MCF 10A (cell line): ENCODE data around the gene MAST2. TPM values are rescaled to one million over a fixed set of nuclear protein-coding genes. Genes with fewer than 3 reads are reported as not detected.

Experiments
- BruUV-seq: library from RNA; stranded (reverse); fragments of 400-500 nt; replicated peaks from 2 replicates; lab custom pipeline; 2021; lab: Mats Ljungman, UMichigan
- CTCF ChIA-PET: fragments of 300-600 bp; sonication (Branson Sonifier 250); formaldehyde crosslinking; extraction: SDS; loops from one replicate; lab custom pipeline; 2021; ENCODE audit warnings: antibody characterized with exemption, inconsistent platforms; lab: Yijun Ruan, JAX
- POLR2A ChIA-PET: fragments of 300-600, 350-650 bp; sonication (Branson Sonifier 250); formaldehyde crosslinking; extraction: SDS; loops from one replicate; lab custom pipeline; 2020; ENCODE audit warnings: antibody characterized with exemption, inconsistent platforms; lab: Yijun Ruan, JAX
- DNase-seq: peaks from one replicate; pipeline ENCODE4 v3.0.0-alpha.2; 2018; ENCODE audit not compliant: unreplicated experiment
- H3K27ac Mint-ChIP-seq: one replicate; pipeline ENCODE4 v1.8.0; 2022; ENCODE audit warnings: mild to moderate bottlenecking, low read depth, mixed read lengths; ENCODE audit not compliant: unreplicated experiment
- H3K27me3 Mint-ChIP-seq: one replicate; pipeline ENCODE4 v1.8.0; 2022; ENCODE audit warnings: mixed read lengths; ENCODE audit not compliant: insufficient read depth, unreplicated experiment
- H3K36me3 Mint-ChIP-seq: one replicate; pipeline ENCODE4 v1.8.0; 2022; ENCODE audit warnings: mild to moderate bottlenecking, moderate library complexity, mixed read lengths; ENCODE audit not compliant: insufficient read depth, unreplicated experiment
- H3K4me1 Mint-ChIP-seq: one replicate; pipeline ENCODE4 v1.8.0; 2022; ENCODE audit warnings: mixed read lengths; ENCODE audit not compliant: insufficient read depth, unreplicated experiment
- H3K4me3 Mint-ChIP-seq: one replicate; pipeline ENCODE4 v1.8.0; 2022; ENCODE audit warnings: mild to moderate bottlenecking, moderate library complexity, mixed read lengths; ENCODE audit not compliant: unreplicated experiment
- H3K9me3 Mint-ChIP-seq: one replicate; pipeline ENCODE4 v1.8.0; 2022; ENCODE audit warnings: mixed read lengths; ENCODE audit not compliant: unreplicated experiment
- intact Hi-C: fragments of 100-400 bp; cut with micrococcal nuclease; formaldehyde crosslinking; loops from 2 replicates; pipeline ENCODE4 v1.14.1; 2022
- total RNA-seq: library from RNA; stranded (reverse); gene quantifications from 2 replicates; pipeline ENCODE4 v1.2.3, GENCODE V29; 2022
- TF ChIP-seq, protein P1 (sequence below): fragments of 200-600 bp; IDR thresholded peaks from one replicate; pipeline ENCODE4 v1.8.0; 2022; ENCODE audit warnings: antibody characterized with exemption, mild to moderate bottlenecking; ENCODE audit not compliant: unreplicated experiment

The MAST2 gene
- total RNA-seq, 1 experiment from 2014 or later: 33.3 TPM

DNA sequence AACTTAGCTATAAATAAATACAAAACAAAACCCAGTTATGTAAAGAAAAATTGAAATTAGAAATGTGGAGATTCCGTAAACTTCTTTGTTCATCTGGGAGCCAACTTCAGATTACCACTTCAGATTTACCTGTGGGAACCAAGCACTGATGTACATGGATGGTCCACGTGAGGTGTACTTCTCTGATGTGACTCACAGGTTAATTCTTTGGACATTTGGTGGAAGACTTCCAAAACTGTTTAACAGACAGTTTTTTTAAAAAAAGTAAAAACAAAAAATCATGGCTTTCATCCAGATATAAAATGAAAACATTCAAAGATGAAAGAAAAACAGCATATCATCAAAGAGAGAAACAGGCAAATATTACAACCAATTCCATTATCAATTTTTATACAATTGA lies 92.0 kb downstream of the MAST2 start:
- peak; percentile 57 for DNase-seq
- ChIA-PET POLR2A (interaction anchor here (0.7 to 1.1 kb wide), 4 partner anchors 8 to 80 kb away, joined by 3 to 7 read pairs (median 4); no protein-coding TSS in a partner anchor), CTCF (no interaction called here)
- Mint-ChIP-seq H3K4me1 (peaks cover 16% of the 10 kb centered on the region), H3K27ac (no peak overlapping the region), H3K9me3 (no peaks in the 10 kb centered on the region), H3K4me3 (no peak overlapping the region), H3K36me3 (no peaks in the 10 kb centered on the region), H3K27me3 (no peaks in the 10 kb centered on the region)
- BruUV-seq: no TSS peak
- TF ChIP-seq, protein P1, sequence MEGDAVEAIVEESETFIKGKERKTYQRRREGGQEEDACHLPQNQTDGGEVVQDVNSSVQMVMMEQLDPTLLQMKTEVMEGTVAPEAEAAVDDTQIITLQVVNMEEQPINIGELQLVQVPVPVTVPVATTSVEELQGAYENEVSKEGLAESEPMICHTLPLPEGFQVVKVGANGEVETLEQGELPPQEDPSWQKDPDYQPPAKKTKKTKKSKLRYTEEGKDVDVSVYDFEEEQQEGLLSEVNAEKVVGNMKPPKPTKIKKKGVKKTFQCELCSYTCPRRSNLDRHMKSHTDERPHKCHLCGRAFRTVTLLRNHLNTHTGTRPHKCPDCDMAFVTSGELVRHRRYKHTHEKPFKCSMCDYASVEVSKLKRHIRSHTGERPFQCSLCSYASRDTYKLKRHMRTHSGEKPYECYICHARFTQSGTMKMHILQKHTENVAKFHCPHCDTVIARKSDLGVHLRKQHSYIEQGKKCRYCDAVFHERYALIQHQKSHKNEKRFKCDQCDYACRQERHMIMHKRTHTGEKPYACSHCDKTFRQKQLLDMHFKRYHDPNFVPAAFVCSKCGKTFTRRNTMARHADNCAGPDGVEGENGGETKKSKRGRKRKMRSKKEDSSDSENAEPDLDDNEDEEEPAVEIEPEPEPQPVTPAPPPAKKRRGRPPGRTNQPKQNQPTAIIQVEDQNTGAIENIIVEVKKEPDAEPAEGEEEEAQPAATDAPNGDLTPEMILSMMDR: no peak
- intact Hi-C loops: no loop called here

DNA sequence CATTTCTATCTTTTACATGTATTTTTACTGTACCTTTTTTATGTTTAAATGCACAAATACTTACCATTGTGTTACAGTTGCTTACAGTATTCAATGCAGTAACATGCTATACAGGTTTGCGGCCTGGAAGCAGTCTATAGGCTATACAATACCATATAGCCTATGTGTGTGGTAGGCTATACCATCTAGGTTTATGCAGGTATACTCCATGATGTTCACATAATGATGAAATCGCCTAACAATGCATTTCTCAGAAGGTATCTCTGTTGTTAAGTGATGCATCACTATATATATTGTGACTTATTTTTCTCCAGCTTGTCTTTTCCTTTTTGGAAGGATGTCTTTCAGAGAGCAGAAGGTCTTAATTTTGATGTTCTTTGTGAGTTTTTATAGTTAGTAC lies 103.5 kb downstream of the MAST2 start:
- BruUV-seq: no TSS peak
- Mint-ChIP-seq H3K27ac (no peak overlapping the region), H3K36me3 (no peaks in the 10 kb centered on the region), H3K27me3 (no peaks in the 10 kb centered on the region), H3K4me1 (peaks cover 7% of the 10 kb centered on the region), H3K9me3 (peaks cover 8% of the 10 kb centered on the region), H3K4me3 (no peak overlapping the region)
- ChIA-PET CTCF (no interaction called here), POLR2A (interaction anchor here (0.7 to 1.0 kb wide), 3 partner anchors 19 to 44 kb away, joined by 3 read pairs; no protein-coding TSS in a partner anchor)
- intact Hi-C loops: no loop called here
- TF ChIP-seq, protein P1: no peak
- no peak for DNase-seq

DNA sequence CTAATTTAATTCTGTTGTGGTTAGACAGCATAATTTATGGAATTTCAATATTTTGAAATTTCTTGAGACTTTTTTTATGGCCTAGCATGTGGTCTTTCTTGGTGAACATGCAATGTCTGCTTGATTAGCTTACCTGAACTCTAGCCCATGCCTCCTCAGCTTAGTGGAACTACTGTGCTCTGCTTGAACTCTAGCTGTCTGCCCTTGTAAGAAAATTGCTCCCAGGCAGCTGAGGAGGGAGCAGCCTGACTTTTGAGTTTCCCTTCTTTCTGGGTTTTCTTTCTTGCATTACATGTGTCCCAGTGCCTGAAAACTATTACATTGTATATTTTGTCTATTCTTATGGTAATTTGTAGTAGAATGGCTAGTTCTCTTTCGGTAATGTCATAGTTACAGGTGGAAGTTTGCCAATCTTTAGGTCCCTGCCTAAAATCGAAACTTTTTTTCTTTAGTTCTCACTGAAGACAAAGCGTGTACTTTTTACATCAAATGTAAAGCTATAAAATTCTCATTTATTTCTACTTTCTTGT lies 105.3 kb downstream of the MAST2 start:
- TF ChIP-seq, protein P1: no peak
- Mint-ChIP-seq H3K9me3 (no peaks in the 10 kb centered on the region), H3K36me3 (no peaks in the 10 kb centered on the region), H3K27ac (no peak overlapping the region), H3K4me1 (peaks cover 15% of the 10 kb centered on the region), H3K4me3 (no peak overlapping the region), H3K27me3 (no peaks in the 10 kb centered on the region)
- DNase-seq: no peak
- CTCF ChIA-PET: interaction anchor here (0.8 kb wide), 1 partner anchor 11 kb away, joined by 3 read pairs; no protein-coding TSS in a partner anchor
- POLR2A ChIA-PET: no interaction called here
- no TSS peak for BruUV-seq
- intact Hi-C loops: no loop called here

DNA sequence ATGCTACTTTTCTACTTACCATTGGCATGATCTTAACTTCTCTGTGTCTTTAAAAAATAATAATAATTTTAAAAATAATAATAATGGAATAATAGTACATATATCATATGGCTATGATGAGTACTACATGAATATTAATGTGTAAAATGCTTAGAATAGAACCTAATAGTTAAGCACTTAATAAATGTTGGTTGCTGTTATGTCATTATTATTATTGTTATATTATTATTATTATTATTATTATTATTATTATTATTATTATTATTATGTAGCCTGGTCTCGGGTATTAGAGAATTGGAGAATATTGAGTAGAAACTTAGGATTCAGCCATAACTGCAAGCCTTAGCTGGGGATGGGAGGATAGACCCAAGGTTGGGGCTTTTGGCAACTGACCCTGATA lies 108.2 kb downstream of the MAST2 start:
- no peak overlapping the region for H3K27ac Mint-ChIP-seq
- no peaks in the 10 kb centered on the region for H3K27me3 Mint-ChIP-seq
- TF ChIP-seq, protein P1: no peak
- H3K36me3 Mint-ChIP-seq: no peaks in the 10 kb centered on the region
- H3K4me1 Mint-ChIP-seq: peaks cover 14% of the 10 kb centered on the region
- no peak for DNase-seq
- CTCF ChIA-PET: no interaction called here
- intact Hi-C loops: no loop called here
- H3K9me3 Mint-ChIP-seq: no peaks in the 10 kb centered on the region
- H3K4me3 Mint-ChIP-seq: no peak overlapping the region
- no TSS peak for BruUV-seq
- POLR2A ChIA-PET: interaction anchor here (0.6 kb wide), 1 partner anchor 70 kb away, joined by 3 read pairs; no protein-coding TSS in a partner anchor
